Stimulated activated naive B cell treated with anti-CD40 and anti-IgM and Interleukin-4, amounts not matched to agents 10 μg/mL and 1 μg/mL and 100 μg/mL, for 72 hours (primary cell): ENCODE measurements around the gene C1orf74.
"Not testable (repeated sequence)": the region's sequence is repeated elsewhere in the genome, so short reads cannot be mapped to it uniquely, and the experiment has no call there.

Source experiments
- ATAC-seq, 2 donors: fragments of 150-1000 bp; cut with Tn5 transposase; replicated peaks; 2 replicates each; pipeline ENCODE4 v1.10.0; 2021; ENCODE audit warnings: moderate library complexity in 1 of 2
- DNase-seq: peaks from one replicate; pipeline ENCODE4 v3.0.0; 2021
- H3K27ac Mint-ChIP-seq: one replicate; pipeline ENCODE4 v1.8.0; 2022; ENCODE audit warnings: mild to moderate bottlenecking, mixed read lengths
- H3K27me3 Mint-ChIP-seq, 2 donors: one replicate each; pipeline ENCODE4 v1.8.0; 2022; ENCODE audit warnings: mixed read lengths in 2 of 2
- H3K36me3 Mint-ChIP-seq, 2 donors: one replicate each; pipeline ENCODE4 v1.8.0; 2022; ENCODE audit warnings: mixed read lengths in 2 of 2, mild to moderate bottlenecking in 1 of 2
- H3K4me1 Mint-ChIP-seq, 2 donors: one replicate each; pipeline ENCODE4 v1.8.0; 2022; ENCODE audit warnings: mixed read lengths in 2 of 2, mild to moderate bottlenecking in 1 of 2
- H3K4me3 Mint-ChIP-seq, 2 donors: one replicate each; pipeline ENCODE4 v1.8.0; 2022; ENCODE audit warnings: mild to moderate bottlenecking in 2 of 2, mixed read lengths in 2 of 2, moderate library complexity in 1 of 2
- H3K9me3 Mint-ChIP-seq, 2 donors: one replicate each; pipeline ENCODE4 v1.8.0; 2022; ENCODE audit warnings: mixed read lengths in 2 of 2, mild to moderate bottlenecking in 1 of 2

The C1orf74 gene

GRCh38 chr1:209797978-209798639 is 13.8 kb upstream of the C1orf74 start:
- no peak for DNase-seq
- ATAC-seq, result no peak

GRCh38 chr1:209793711-209794110 is 9.4 kb upstream of the C1orf74 start:
- H3K27ac Mint-ChIP-seq, H3K4me3 Mint-ChIP-seq, DNase-seq, H3K4me1 Mint-ChIP-seq, ATAC-seq, H3K9me3 Mint-ChIP-seq: not testable (repeated sequence)
- H3K36me3 Mint-ChIP-seq, result peaks cover 2 to 13% of the 10 kb centered on the region in 2 donors
- H3K27me3 Mint-ChIP-seq, result peaks cover 33 to 41% of the 10 kb centered on the region in 2 donors

More at GRCh38 chr1:209797978-209798639, 13.8 kb upstream of the C1orf74 start:
- Mint-ChIP-seq H3K4me1 (peaks cover 0 to 6% of the 10 kb centered on the region in 2 donors), H3K27me3 (peaks cover 19 to 42% of the 10 kb centered on the region in 2 donors), H3K4me3 (no peak overlapping the region), H3K9me3 (no peaks in the 10 kb centered on the region), H3K27ac (no peak overlapping the region), H3K36me3 (peaks cover 2 to 4% of the 10 kb centered on the region in 2 donors)

- Mint-ChIP-seq H3K27ac (no peak overlapping the region), H3K27me3 (peaks cover 38 to 41% of the 10 kb centered on the region in 2 donors), H3K4me1 (no peaks in the 10 kb centered on the region), H3K4me3 (no peak overlapping the region), H3K9me3 (no peaks in the 10 kb centered on the region), H3K36me3 (peaks cover 2 to 17% of the 10 kb centered on the region in 2 donors)
- ATAC-seq (no peak), DNase-seq (no peak)
Measured at GRCh38 chr1:209791920-209792319, 7.6 kb upstream of the C1orf74 start.

- peaks cover 29 to 31% of the 10 kb centered on the region in 2 donors for H3K27me3 Mint-ChIP-seq
- no peak for DNase-seq
- no peak overlapping the region for H3K27ac Mint-ChIP-seq
- no peak for ATAC-seq
- H3K36me3 Mint-ChIP-seq, result peaks cover 2 to 17% of the 10 kb centered on the region in 2 donors
- H3K4me3 Mint-ChIP-seq, result no peak overlapping the region
- H3K9me3 Mint-ChIP-seq, result no peaks in the 10 kb centered on the region
- H3K4me1 Mint-ChIP-seq, result no peaks in the 10 kb centered on the region
Measured at GRCh38 chr1:209790286-209791193, 6.2 kb upstream of the C1orf74 start.

- Mint-ChIP-seq H3K9me3 (no peaks in the 10 kb centered on the region), H3K27me3 (peaks cover 24 to 28% of the 10 kb centered on the region in 2 donors), H3K36me3 (peaks cover 3 to 16% of the 10 kb centered on the region in 2 donors), H3K4me1 (peaks cover 3 to 9% of the 10 kb centered on the region in 2 donors), H3K4me3 (no peak overlapping the region), H3K27ac (no peak overlapping the region)
- ATAC-seq (no peak), DNase-seq (no peak)
Measured at GRCh38 chr1:209789245-209789644, 4.9 kb upstream of the C1orf74 start.

- peaks cover 15 to 26% of the 10 kb centered on the region in 2 donors for H3K4me1 Mint-ChIP-seq
- H3K27ac Mint-ChIP-seq, result no peak overlapping the region
- H3K36me3 Mint-ChIP-seq, result peaks cover 7 to 24% of the 10 kb centered on the region in 2 donors
- H3K4me3 Mint-ChIP-seq, result no peak overlapping the region
- no peaks in the 10 kb centered on the region for H3K9me3 Mint-ChIP-seq
- no peak for DNase-seq
- ATAC-seq, result no peak
- peaks cover 14 to 24% of the 10 kb centered on the region in 2 donors for H3K27me3 Mint-ChIP-seq
Measured at GRCh38 chr1:209787551-209787950, 3.2 kb upstream of the C1orf74 start.

GRCh38 chr1:209786146-209786545 is 1.8 kb upstream of the C1orf74 start:
- H3K36me3 Mint-ChIP-seq, result peaks cover 7 to 34% of the 10 kb centered on the region in 2 donors
- no peak overlapping the region for H3K4me3 Mint-ChIP-seq
- ATAC-seq, result no peak
- no peak for DNase-seq
- no peaks in the 10 kb centered on the region for H3K9me3 Mint-ChIP-seq
- H3K4me1 Mint-ChIP-seq, result peaks cover 23 to 35% of the 10 kb centered on the region in 2 donors
- peaks cover 14% of the 10 kb centered on the region in 2 donors for H3K27me3 Mint-ChIP-seq
- no peak overlapping the region for H3K27ac Mint-ChIP-seq

- Mint-ChIP-seq H3K27ac (no peak overlapping the region), H3K27me3 (peaks cover 9% of the 10 kb centered on the region in 2 donors), H3K4me3 (no peak overlapping the region), H3K4me1 (peaks cover 23 to 35% of the 10 kb centered on the region in 2 donors), H3K9me3 (no peaks in the 10 kb centered on the region), H3K36me3 (peaks cover 7 to 33% of the 10 kb centered on the region in 2 donors)
- ATAC-seq, result no peak
- no peak for DNase-seq
Measured at GRCh38 chr1:209785592-209785991, 1.2 kb upstream of the C1orf74 start.

- DNase-seq, result no peak
- peak overlapping the region; percentile 88 to 97 for H3K4me3 Mint-ChIP-seq
- H3K9me3 Mint-ChIP-seq, result no peaks in the 10 kb centered on the region
- H3K27me3 Mint-ChIP-seq, result peaks cover 4 to 5% of the 10 kb centered on the region in 2 donors
- H3K36me3 Mint-ChIP-seq, result peaks cover 19 to 47% of the 10 kb centered on the region in 2 donors
- no peak for ATAC-seq
- H3K4me1 Mint-ChIP-seq, result peaks cover 28 to 45% of the 10 kb centered on the region in 2 donors
- H3K27ac Mint-ChIP-seq, result no peak overlapping the region
Measured at GRCh38 chr1:209783386-209783785, 973 bp downstream of the C1orf74 start.

GRCh38 chr1:209780268-209780667 is 4.1 kb downstream of the C1orf74 start:
- Mint-ChIP-seq H3K27me3 (peaks cover 0 to 5% of the 10 kb centered on the region in 2 donors), H3K4me1 (peaks cover 36 to 50% of the 10 kb centered on the region in 2 donors), H3K4me3 (no peak overlapping the region), H3K27ac (no peak overlapping the region), H3K9me3 (no peaks in the 10 kb centered on the region), H3K36me3 (peaks cover 35 to 64% of the 10 kb centered on the region in 2 donors)
- no peak for DNase-seq
- no peak for ATAC-seq

GRCh38 chr1:209778102-209778501 is 6.3 kb downstream of the C1orf74 start:
- H3K36me3 Mint-ChIP-seq, result peaks cover 43 to 68% of the 10 kb centered on the region in 2 donors
- H3K27me3 Mint-ChIP-seq, result no peaks in the 10 kb centered on the region
- no peak overlapping the region for H3K27ac Mint-ChIP-seq
- DNase-seq (no peak), ATAC-seq (no peak)
- H3K4me3 Mint-ChIP-seq, result no peak overlapping the region
- peaks cover 30 to 39% of the 10 kb centered on the region in 2 donors for H3K4me1 Mint-ChIP-seq
- H3K9me3 Mint-ChIP-seq, result no peaks in the 10 kb centered on the region

GRCh38 chr1:209777587-209777986 is 6.8 kb downstream of the C1orf74 start:
- DNase-seq, result no peak
- ATAC-seq, result no peak
- Mint-ChIP-seq H3K27me3 (no peaks in the 10 kb centered on the region), H3K4me1 (peaks cover 25 to 39% of the 10 kb centered on the region in 2 donors), H3K4me3 (no peak overlapping the region), H3K36me3 (peaks cover 45 to 68% of the 10 kb centered on the region in 2 donors), H3K9me3 (no peaks in the 10 kb centered on the region), H3K27ac (peak overlapping the region; percentile 65)

- Mint-ChIP-seq H3K27ac (peak overlapping the region; percentile 91), H3K36me3 (peaks cover 45 to 56% of the 10 kb centered on the region in 2 donors), H3K9me3 (no peaks in the 10 kb centered on the region), H3K4me3 (peak overlapping the region in 1 of 2 donors; percentile 42), H3K4me1 (peaks cover 16 to 30% of the 10 kb centered on the region in 2 donors), H3K27me3 (no peaks in the 10 kb centered on the region)
- no peak for DNase-seq
- ATAC-seq, result peak; percentile 35 to 41
Measured at GRCh38 chr1:209775678-209776077, 8.7 kb downstream of the C1orf74 start.

GRCh38 chr1:209774592-209774991 is 9.8 kb downstream of the C1orf74 start:
- ATAC-seq (peak; percentile 64 to 72), DNase-seq (no peak)
- Mint-ChIP-seq H3K4me1 (peaks cover 12 to 28% of the 10 kb centered on the region in 2 donors), H3K27me3 (no peaks in the 10 kb centered on the region), H3K27ac (peak overlapping the region; percentile 21), H3K9me3 (no peaks in the 10 kb centered on the region), H3K36me3 (peaks cover 42 to 46% of the 10 kb centered on the region in 2 donors), H3K4me3 (peak overlapping the region; percentile 37 to 60)
